BJ (cell line): ENCODE data around the gene ZNF189. TPM values are rescaled to one million over a fixed set of nuclear protein-coding genes. Genes with fewer than 3 reads are reported as not detected.

ENCODE experiments used
- CTCF ChIA-PET: fragments of 350-600 bp; formaldehyde crosslinking; extraction: SDS; loops from one replicate; lab custom pipeline; 2021; ENCODE audit warnings: antibody characterized with exemption, inconsistent platforms; lab: Yijun Ruan, JAX
- POLR2A ChIA-PET: fragments of 300-600 bp; sonication (Branson Sonifier 250); formaldehyde crosslinking; extraction: SDS; loops from one replicate; lab custom pipeline; 2021; ENCODE audit warnings: antibody characterized with exemption; lab: Charles Lee
- DNase-seq: peaks from one replicate; pipeline ENCODE4 v3.0.0-alpha.2; 2011; ENCODE audit warnings: low read depth
- H3K27me3 ChIP-seq: 2 replicates; pipeline ENCODE4 v1.6.0; 2011; ENCODE audit warnings: low read length; ENCODE audit not compliant: control insufficient read depth, insufficient read depth
- H3K36me3 ChIP-seq: 2 replicates; pipeline ENCODE4 v1.5.1; 2011; ENCODE audit warnings: low read length; ENCODE audit not compliant: control insufficient read depth, insufficient read depth
- H3K4me3 ChIP-seq: 2 replicates; pipeline ENCODE4 v1.5.1; 2011; ENCODE audit warnings: low read depth, mild to moderate bottlenecking, control low read depth, low read length
- polyA plus RNA-seq: library from polyadenylated mRNA; depleted of rRNA; stranded (reverse); fragments of >200 nt; gene quantifications from 2 replicates; pipeline ENCODE4 v1.2.3, GENCODE V29; 2011
- TF ChIP-seq, protein P1 (sequence below): IDR thresholded peaks from 2 replicates; pipeline ENCODE4 v1.5.1; 2011; ENCODE audit warnings: low read depth, mild to moderate bottlenecking, control low read depth, inconsistent platforms, low read length, moderate library complexity; ENCODE audit not compliant: insufficient read depth

ZNF189 gene
- polyA plus RNA-seq, 1 experiment = 3.1 TPM

DNA sequence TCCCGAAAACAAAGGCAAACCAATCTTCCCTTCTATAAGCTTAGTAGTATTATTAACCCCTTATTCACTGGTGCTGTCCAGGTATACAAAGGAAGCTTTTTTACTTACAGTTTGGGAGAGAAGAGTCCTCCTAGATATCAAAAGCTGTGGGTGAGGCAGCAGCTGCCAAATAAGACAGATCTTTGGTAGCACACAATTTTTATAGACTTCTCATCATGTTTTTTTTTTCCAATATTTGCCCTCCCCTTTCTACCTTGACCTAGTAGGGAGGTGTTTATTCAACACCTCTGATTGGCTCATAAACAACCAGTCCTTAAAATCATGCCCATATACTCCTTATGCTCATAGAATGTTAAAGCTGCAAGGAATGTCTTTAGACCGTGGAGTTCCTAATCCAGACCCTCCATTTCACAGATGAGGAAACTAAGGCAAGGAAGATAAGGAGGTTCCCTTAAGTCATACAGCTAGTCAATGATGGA is 37.0 kb downstream of the ZNF189 start, which contains the start of gene ALDOB:
ALDOB (minus strand) TSS at position 174 of the 479 bp plus-strand sequence. CDS start 4,887 bp downstream, outside the sequence.
- H3K36me3 ChIP-seq = no peaks in the 10 kb centered on the region
- TF ChIP-seq, protein P1, sequence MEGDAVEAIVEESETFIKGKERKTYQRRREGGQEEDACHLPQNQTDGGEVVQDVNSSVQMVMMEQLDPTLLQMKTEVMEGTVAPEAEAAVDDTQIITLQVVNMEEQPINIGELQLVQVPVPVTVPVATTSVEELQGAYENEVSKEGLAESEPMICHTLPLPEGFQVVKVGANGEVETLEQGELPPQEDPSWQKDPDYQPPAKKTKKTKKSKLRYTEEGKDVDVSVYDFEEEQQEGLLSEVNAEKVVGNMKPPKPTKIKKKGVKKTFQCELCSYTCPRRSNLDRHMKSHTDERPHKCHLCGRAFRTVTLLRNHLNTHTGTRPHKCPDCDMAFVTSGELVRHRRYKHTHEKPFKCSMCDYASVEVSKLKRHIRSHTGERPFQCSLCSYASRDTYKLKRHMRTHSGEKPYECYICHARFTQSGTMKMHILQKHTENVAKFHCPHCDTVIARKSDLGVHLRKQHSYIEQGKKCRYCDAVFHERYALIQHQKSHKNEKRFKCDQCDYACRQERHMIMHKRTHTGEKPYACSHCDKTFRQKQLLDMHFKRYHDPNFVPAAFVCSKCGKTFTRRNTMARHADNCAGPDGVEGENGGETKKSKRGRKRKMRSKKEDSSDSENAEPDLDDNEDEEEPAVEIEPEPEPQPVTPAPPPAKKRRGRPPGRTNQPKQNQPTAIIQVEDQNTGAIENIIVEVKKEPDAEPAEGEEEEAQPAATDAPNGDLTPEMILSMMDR = no peak
- H3K27me3 ChIP-seq = peaks cover 2% of the 10 kb centered on the region; the same call in 1 of the 2 replicates
- DNase-seq = no peak
- POLR2A ChIA-PET = no interaction called here
- H3K4me3 ChIP-seq = no peak within 1 kb of the TSS
- CTCF ChIA-PET = interaction anchor here (0.6 to 1.2 kb wide), 2 partner anchors 16 to 48 kb away, joined by 3 to 4 read pairs; no protein-coding TSS in a partner anchor

DNA sequence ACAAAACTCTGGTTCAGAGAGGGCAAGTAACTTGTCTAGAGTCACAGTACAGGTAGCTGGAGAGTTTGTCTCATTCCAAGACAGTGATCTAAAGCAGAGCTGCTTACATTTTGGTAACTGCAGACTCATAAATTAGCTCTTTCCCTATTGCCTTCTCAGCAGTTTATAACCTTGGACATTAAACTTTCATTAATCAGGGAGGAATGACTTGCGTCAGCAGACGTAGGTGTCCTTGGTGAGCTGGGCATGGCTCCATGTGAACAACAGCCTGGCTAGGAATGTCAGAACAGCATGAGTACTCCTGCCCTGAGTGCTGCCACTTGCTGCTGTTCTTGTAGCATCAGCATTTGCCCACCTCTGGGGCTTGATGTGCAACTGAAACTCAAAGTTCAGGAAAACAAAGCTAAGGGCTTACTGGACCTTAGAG is 39.2 kb downstream of the ZNF189 start:
- Histone ChIP-seq H3K4me3 (no peak overlapping the region), H3K36me3 (no peaks in the 10 kb centered on the region), H3K27me3 (peaks cover 2% of the 10 kb centered on the region; the same call in 1 of the 2 replicates)
- ChIA-PET POLR2A (no interaction called here), CTCF (interaction anchor here (0.6 to 3.7 kb wide), 2 partner anchors 12 to 128 kb away, joined by 3 to 21 read pairs; no protein-coding TSS in a partner anchor)
- no peak for DNase-seq
- TF ChIP-seq, protein P1 = no peak

DNA sequence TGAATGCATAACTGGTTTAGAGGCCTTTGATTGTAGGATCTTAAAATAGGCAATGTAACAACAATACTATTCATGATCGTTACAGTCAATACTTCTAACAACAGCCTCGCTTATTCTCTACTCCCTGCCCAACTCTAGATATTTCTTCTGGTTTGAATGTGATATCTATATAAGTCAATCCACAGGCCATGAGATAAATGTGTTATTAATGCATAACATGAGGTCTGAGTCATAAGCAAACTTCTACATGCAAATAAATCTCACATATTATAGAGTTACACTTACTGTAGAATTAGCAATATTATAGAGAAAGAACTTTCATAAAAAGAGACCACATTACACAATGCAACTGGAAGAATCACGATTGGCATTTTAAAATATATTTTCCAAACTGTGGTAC is 39.9 kb downstream of the ZNF189 start:
- ChIA-PET POLR2A (no interaction called here), CTCF (interaction anchor here (0.6 to 3.7 kb wide), 2 partner anchors 11 to 128 kb away, joined by 3 to 21 read pairs; no protein-coding TSS in a partner anchor)
- TF ChIP-seq, protein P1 = no peak
- no peaks in the 10 kb centered on the region for H3K36me3 ChIP-seq
- DNase-seq = no peak
- H3K4me3 ChIP-seq = no peak overlapping the region
- H3K27me3 ChIP-seq = peaks cover 4% of the 10 kb centered on the region

DNA sequence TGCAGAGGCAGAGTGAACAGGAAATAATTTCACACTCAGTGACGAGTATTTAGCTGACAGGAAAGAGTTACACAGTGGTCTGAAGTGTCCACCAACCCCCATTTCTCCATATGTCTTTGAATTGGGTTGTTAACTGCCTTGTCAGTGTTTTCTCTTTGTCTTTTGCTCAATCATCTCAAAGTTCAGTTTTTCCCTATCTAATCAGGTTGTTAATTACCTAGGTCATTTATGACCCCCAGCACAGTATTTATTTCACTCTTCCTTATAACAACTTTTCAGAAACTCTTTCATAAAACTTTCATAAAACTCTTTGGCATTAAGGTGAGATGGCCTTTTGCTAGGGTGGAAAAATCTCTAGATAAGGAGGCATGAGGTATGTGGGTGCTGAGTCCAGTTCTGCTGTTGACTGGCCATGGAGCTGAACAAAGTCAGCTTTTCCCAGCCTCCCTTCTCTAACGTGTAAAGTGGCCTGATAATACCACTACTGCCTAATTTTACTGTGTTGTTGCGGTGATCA is 42.1 kb downstream of the ZNF189 start:
- POLR2A ChIA-PET = no interaction called here
- H3K27me3 ChIP-seq = peaks cover 4% of the 10 kb centered on the region; the same call in 1 of the 2 replicates

DNA sequence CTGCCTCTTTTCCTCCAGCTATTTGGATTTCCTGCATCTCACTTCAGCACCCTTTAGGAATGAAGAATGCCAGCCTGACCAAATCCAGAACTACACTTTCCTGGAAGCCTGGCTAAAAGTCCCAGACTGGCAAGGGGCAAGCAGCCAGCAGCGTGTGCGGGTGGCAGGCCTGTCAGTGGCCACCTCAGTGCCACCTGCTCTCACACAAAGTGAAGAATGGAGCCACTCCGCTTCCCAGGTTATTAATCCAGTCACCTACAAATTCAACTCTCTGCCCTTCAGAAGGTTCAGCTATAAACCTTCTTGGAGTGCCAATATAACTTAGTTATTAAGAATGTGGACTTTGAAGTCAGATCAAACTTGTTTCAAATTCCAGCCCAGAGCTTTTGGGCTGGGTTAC is 43.7 kb downstream of the ZNF189 start:
- H3K27me3 ChIP-seq = peaks cover 5% of the 10 kb centered on the region; the same call in 1 of the 2 replicates
- POLR2A ChIA-PET = no interaction called here
- DNase-seq = no peak
- CTCF ChIA-PET = no interaction called here
- no peak overlapping the region for H3K4me3 ChIP-seq
- H3K36me3 ChIP-seq = no peaks in the 10 kb centered on the region
- TF ChIP-seq, protein P1 = no peak

More for the DNA sequence above, 42.1 kb downstream of the ZNF189 start:
- CTCF ChIA-PET = interaction anchor here (3.7 kb wide), 1 partner anchor 9 kb away, joined by 21 read pairs; no protein-coding TSS in a partner anchor
- H3K36me3 ChIP-seq = no peaks in the 10 kb centered on the region
- no peak overlapping the region for H3K4me3 ChIP-seq
- no peak for DNase-seq
- TF ChIP-seq, protein P1 = no peak
